ENCODE data around the gene GCLC. TPM values are rescaled to one million over a fixed set of nuclear protein-coding genes. Genes with fewer than 3 reads are reported as not detected.

The GCLC gene
- total and polyA plus RNA-seq, 10 of the 15 experiments (the other 5 are each of a cell fraction or from before 2014, with no cell fraction given): 6.5 to 23.6 (median 12.5) TPM

- TF ChIP-seq CREM (IDR thresholded peaks at IDR 0.05; ENCODE audit: low read depth): peak; percentile 76
- TF ChIP-seq TAF1 (IDR thresholded peaks at IDR 0.05; ENCODE audit: borderline replicate concordance, low read depth, low read length): 0 out of 2 replicates have a peak, but pooled peaks have one; percentile 36
- TF ChIP-seq JUNB (IDR thresholded peaks at IDR 0.05): no peak
- TF ChIP-seq HDAC2 (IDR thresholded peaks at IDR 0.05): no peak
- TF ChIP-seq E2F8 (IDR thresholded peaks at IDR 0.05; ENCODE audit: low read depth, partially characterized antibody): no peak
- no peak for TF ChIP-seq IRF3 (IDR thresholded peaks at IDR 0.05)
- TF ChIP-seq RUNX3 (IDR thresholded peaks at IDR 0.05; ENCODE audit: low read length): peak; percentile 32; the same call in 1 of the 2 replicates
- TF ChIP-seq CREB1 (IDR thresholded peaks at IDR 0.05; ENCODE audit: low read depth): peak; percentile 83
- TF ChIP-seq ATF3 (IDR thresholded peaks at IDR 0.05; ENCODE audit: borderline replicate concordance, extremely low read depth, low read depth, low read length): peak; percentile 77; the same call in 1 of the 2 replicates
- TF ChIP-seq TARDBP (IDR thresholded peaks at IDR 0.05; ENCODE audit: borderline replicate concordance): no peak
- no peak for TF ChIP-seq BCLAF1 (IDR thresholded peaks at IDR 0.05)
- no peak for TF ChIP-seq KDM1A (IDR thresholded peaks at IDR 0.05; ENCODE audit: borderline replicate concordance)
- peak; percentile 84; the same call in 1 of the 2 replicates for TF ChIP-seq NR2F1 (conservative IDR thresholded peaks at IDR 0.05)
- no peak for TF ChIP-seq ZNF274 (IDR thresholded peaks at IDR 0.05; ENCODE audit: insufficient read depth, insufficient read length)
- TF ChIP-seq USF2 (IDR thresholded peaks at IDR 0.05; ENCODE audit: borderline replicate concordance, low read depth, low read length): peak; percentile 84
- peak; percentile 92 to 97 for TF ChIP-seq BHLHE40 (IDR thresholded peaks at IDR 0.05; ENCODE audit: borderline replicate concordance in 1 of 2, low read depth in 2 of 2, low read length in 1 of 2)
- no peak for TF ChIP-seq SMC3 (IDR thresholded peaks at IDR 0.05; ENCODE audit: borderline replicate concordance, low read length)
- 0 out of 2 replicates have a peak, but pooled peaks have one; percentile 41 for TF ChIP-seq LARP7 (IDR thresholded peaks at IDR 0.05)
- peak; percentile 63 for TF ChIP-seq MYC (IDR thresholded peaks at IDR 0.05; ENCODE audit: insufficient read depth, insufficient read length, insufficient replicate concordance, low read length, severe bottlenecking)
- no peak for TF ChIP-seq SREBF2 (IDR thresholded peaks at IDR 0.05; ENCODE audit: low read length)
- peak; percentile 48; the same call in 1 of the 2 replicates for TF ChIP-seq PAX5 (IDR thresholded peaks at IDR 0.05; ENCODE audit: borderline replicate concordance, low read depth, low read length)
- no peak; the same call in 1 of the 2 replicates for TF ChIP-seq CBX5 (IDR thresholded peaks at IDR 0.05; ENCODE audit: low read depth)
- no peak for TF ChIP-seq POLR2AphosphoS2 (IDR thresholded peaks at IDR 0.05; ENCODE audit: low read depth, low read length)
Measured at GRCh38 chr6:53547811-53548496, 3.1 kb upstream of the GCLC start (continued).

Measured in GM12878 (cell line).